ENCODE measurements around the gene PTCH1. TPM values are rescaled to one million over a fixed set of nuclear protein-coding genes. Genes with fewer than 3 reads are reported as not detected.

The PTCH1 gene
- total and polyA plus RNA-seq, 12 donors = 1.6 to 10.0 (median 6.5) TPM

DNA sequence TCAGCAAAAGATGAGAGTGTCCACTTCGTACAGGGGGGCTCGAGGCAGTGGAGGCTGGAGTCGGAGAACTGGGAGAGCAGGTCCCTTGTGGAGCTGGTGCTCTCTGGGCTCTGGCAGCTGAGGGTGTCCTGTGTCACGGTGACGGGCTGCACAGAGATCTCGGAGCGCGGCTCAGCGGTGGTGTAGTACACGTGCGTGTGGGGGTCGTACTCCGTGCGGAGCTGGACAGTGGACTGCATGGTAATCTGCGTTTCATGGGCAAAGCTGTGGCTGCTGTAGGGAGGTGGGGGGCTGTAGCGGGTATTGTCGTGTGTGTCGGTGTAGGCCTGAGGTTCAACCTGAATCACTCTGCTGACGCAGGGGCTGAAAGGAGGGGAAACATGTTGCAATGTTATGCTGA lies 48.0 kb downstream of the PTCH1 start:
- TF ChIP-seq, protein P1, sequence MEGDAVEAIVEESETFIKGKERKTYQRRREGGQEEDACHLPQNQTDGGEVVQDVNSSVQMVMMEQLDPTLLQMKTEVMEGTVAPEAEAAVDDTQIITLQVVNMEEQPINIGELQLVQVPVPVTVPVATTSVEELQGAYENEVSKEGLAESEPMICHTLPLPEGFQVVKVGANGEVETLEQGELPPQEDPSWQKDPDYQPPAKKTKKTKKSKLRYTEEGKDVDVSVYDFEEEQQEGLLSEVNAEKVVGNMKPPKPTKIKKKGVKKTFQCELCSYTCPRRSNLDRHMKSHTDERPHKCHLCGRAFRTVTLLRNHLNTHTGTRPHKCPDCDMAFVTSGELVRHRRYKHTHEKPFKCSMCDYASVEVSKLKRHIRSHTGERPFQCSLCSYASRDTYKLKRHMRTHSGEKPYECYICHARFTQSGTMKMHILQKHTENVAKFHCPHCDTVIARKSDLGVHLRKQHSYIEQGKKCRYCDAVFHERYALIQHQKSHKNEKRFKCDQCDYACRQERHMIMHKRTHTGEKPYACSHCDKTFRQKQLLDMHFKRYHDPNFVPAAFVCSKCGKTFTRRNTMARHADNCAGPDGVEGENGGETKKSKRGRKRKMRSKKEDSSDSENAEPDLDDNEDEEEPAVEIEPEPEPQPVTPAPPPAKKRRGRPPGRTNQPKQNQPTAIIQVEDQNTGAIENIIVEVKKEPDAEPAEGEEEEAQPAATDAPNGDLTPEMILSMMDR (IDR thresholded peaks at IDR 0.05) = no peak
- Histone ChIP-seq H3K4me1 (peaks cover 0 to under 1% (median 0%) of the 10 kb centered on the region in 9 donors), H3K4me3 (no peak overlapping the region), H3K36me3 (peaks cover 0 to 96% (median 46%) of the 10 kb centered on the region in 9 donors), H3K9me3 (no peaks in the 10 kb centered on the region), H3K27ac (no peak overlapping the region), H3K27me3 (no peaks in the 10 kb centered on the region)
- DNase-seq = no peak
- WGBS, 2 donors = 96 to 97% methylated on average over 19 of the region's 19 CpGs
- no peak for ATAC-seq
- intact Hi-C loops (cut with DNase I) = loop anchor here in 1 of 10 donors (10.0 kb wide), 1 partner anchor 144 kb away; no protein-coding TSS in a partner anchor

DNA sequence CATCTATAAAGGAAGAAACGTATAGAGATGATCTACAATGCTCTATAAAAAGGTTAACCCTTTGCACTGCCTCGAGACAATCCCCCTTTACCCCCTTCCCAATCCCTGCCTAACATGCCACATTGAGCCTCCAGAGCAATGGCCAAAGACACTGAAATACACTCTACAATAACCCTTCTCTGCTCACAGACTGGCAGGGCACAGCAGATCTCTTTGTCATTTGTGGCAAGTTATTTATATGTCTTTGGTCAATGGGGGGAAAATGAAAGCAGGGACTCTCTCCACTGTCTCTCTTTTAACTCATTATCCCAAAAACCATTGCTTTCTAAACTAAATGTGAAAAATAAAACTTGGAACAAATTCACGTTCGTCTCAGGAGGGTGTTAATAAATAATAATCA lies 51.7 kb downstream of the PTCH1 start:
- intact Hi-C loops (cut with DNase I) = loop anchor here in 1 of 10 donors (10.0 kb wide), 1 partner anchor 140 kb away; no protein-coding TSS in a partner anchor
- TF ChIP-seq, protein P1 (IDR thresholded peaks at IDR 0.05) = no peak
- no peaks in the 10 kb centered on the region for H3K9me3 ChIP-seq
- DNase-seq (no peak), ATAC-seq (no peak)
- 70 to 87% methylated on average over 4 of the region's 4 CpGs for WGBS, 2 donors
- peaks cover 0 to 76% (median 39%) of the 10 kb centered on the region in 9 donors for H3K36me3 ChIP-seq
- H3K4me1 ChIP-seq = peaks cover 11 to 21% (median 19%) of the 10 kb centered on the region in 9 donors
- H3K27ac ChIP-seq = no peak overlapping the region
- no peak overlapping the region for H3K4me3 ChIP-seq
- peaks cover 0 to 5% (median 0%) of the 10 kb centered on the region in 7 donors for H3K27me3 ChIP-seq

DNA sequence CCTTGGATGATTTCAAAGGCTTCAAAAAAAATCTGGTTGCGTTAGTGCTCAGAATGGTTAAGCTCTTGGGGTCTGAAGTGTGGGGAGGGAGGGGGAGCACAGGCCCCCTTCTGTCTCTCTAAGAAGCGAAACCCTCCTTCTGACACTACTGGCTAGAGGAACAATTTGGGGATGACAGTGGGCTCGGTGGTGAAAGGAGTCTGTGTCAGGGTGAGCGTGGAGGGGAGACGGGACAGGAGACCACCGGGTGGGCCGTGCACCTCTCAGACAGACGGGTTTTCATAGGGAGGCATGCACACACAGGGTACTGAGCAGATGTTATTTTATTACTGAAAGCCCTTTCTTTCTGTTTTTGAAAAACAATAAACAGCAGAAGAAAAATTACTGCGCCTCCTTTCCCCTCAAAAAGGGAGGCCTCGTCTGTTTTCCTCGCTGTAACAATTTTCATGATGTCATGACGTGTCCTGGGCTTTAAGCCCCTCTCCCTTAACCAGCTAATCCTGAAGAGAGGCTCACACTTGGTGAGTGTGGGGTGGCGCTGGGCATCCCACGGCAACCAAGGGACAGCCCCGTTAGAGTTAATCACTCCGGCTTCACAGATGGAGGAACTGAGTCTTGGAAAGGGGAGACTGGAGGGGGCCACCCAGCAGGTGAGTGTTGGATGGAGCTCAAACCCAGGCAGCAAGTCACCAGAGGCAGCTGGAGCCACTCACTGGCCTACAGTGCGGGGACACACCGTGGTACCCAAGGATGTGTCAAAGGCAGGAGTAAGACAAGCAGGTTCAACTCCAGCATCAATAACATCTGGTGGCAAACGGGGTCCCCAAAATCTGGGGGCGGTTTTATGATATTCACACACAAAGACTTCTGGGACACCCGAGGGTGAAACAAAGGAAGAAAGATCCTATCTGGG lies 53.4 kb downstream of the PTCH1 start:
- Histone ChIP-seq H3K27me3 (peaks cover 0 to 5% (median 0%) of the 10 kb centered on the region in 7 donors), H3K36me3 (peaks cover 0 to 76% (median 29%) of the 10 kb centered on the region in 9 donors), H3K4me3 (peak overlapping the region in 9 of 10 donors; percentile 15 to 51 (median 43)), H3K27ac (peak overlapping the region in 9 of 10 donors; percentile 8 to 75 (median 62)), H3K9me3 (no peaks in the 10 kb centered on the region), H3K4me1 (peaks cover 11 to 21% (median 19%) of the 10 kb centered on the region in 9 donors)
- WGBS, 2 donors = 76 to 77% methylated on average over 21 of the region's 21 CpGs
- DNase-seq = no peak
- TF ChIP-seq, protein P1 (IDR thresholded peaks at IDR 0.05) = no peak
- no peak for ATAC-seq
- intact Hi-C loops (cut with DNase I) = loop anchor here in 4 of 10 donors (2.0 to 10.0 kb wide), 4 partner anchors 39 to 139 kb away; no protein-coding TSS in a partner anchor
